A673 (cell line): Measurements from ENCODE around the gene ADPRH. TPM values are rescaled to one million over a fixed set of nuclear protein-coding genes. Genes with fewer than 3 reads are reported as not detected.

Experiments used
- BruUV-seq: library from RNA; stranded (reverse); fragments of 400-500 nt; replicated peaks from 2 replicates; lab custom pipeline; 2021; lab: Mats Ljungman, UMichigan
- CTCF ChIA-PET: fragments of 300-600 bp; sonication (Branson Sonifier 250); formaldehyde crosslinking; loops from one replicate; lab custom pipeline; 2022; ENCODE audit warnings: antibody characterized with exemption; lab: Charles Lee
- POLR2A ChIA-PET: fragments of 300-600 bp; sonication (Branson Sonifier 250); formaldehyde crosslinking; loops from one replicate; lab custom pipeline; 2022; ENCODE audit warnings: antibody characterized with exemption; ENCODE audit not compliant: low non-redundant PET; lab: Charles Lee
- DNase-seq: peaks from one replicate; pipeline ENCODE4 v3.0.0-alpha.2; 2015; ENCODE audit warnings: low spot score
- H3K27ac ChIP-seq: fragments of 200-600 bp; sonication (generic); 2 replicates; pipeline ENCODE4 v1.5.1; 2016; ENCODE audit warnings: mixed run types, low read depth, mild to moderate bottlenecking, mixed read lengths, antibody characterized with exemption, low read length; ENCODE audit not compliant: poor library complexity, severe bottlenecking
- H3K27me3 ChIP-seq: fragments of 200-600 bp; sonication (generic); replicated peaks from 2 replicates; pipeline ENCODE4 v1.6.1; 2017; ENCODE audit warnings: mixed run types, low read depth, mild to moderate bottlenecking, mixed read lengths, antibody characterized with exemption, low read length; ENCODE audit not compliant: insufficient read depth, poor library complexity
- H3K36me3 ChIP-seq: fragments of 200-600 bp; sonication (generic); 2 replicates; pipeline ENCODE4 v1.6.1; 2016; ENCODE audit warnings: mixed run types, mild to moderate bottlenecking, mixed read lengths, antibody characterized with exemption, low read length; ENCODE audit not compliant: insufficient read depth, poor library complexity, severe bottlenecking
- H3K4me1 ChIP-seq: fragments of 200-600 bp; sonication (generic); 2 replicates; pipeline ENCODE4 v1.6.1; 2017; ENCODE audit warnings: mixed run types, mild to moderate bottlenecking, mixed read lengths, antibody characterized with exemption, low read length; ENCODE audit not compliant: insufficient read depth, poor library complexity, severe bottlenecking
- H3K4me3 ChIP-seq: fragments of 200-600 bp; sonication (generic); 2 replicates; pipeline ENCODE4 v1.5.1; 2016; ENCODE audit warnings: low read depth, mixed run types, mild to moderate bottlenecking, mixed read lengths, low read length; ENCODE audit not compliant: poor library complexity, severe bottlenecking
- H3K9me3 ChIP-seq: fragments of 200-600 bp; sonication (generic); 2 replicates; pipeline ENCODE4 v1.6.1; 2016; ENCODE audit warnings: mixed run types, low read depth, mild to moderate bottlenecking, mixed read lengths, antibody characterized with exemption, low read length; ENCODE audit not compliant: poor library complexity, severe bottlenecking
- EZH2 ChIP-seq: fragments of 200-600 bp; sonication (generic); IDR thresholded peaks from 2 replicates; pipeline ENCODE4 v1.6.1; 2017; ENCODE audit warnings: borderline replicate concordance, low read depth, mild to moderate bottlenecking, mixed read lengths, antibody characterized with exemption, low read length; ENCODE audit not compliant: poor library complexity, severe bottlenecking
- intact Hi-C: fragments of 100-400 bp; cut with micrococcal nuclease; formaldehyde crosslinking; loops from one replicate; pipeline ENCODE4 v1.10.0; 2022; ENCODE audit not compliant: unreplicated experiment
- total RNA-seq: library from RNA; stranded (reverse); gene quantifications from 2 replicates; pipeline ENCODE4 v1.2.3, GENCODE V29; 2021
- TF ChIP-seq, protein P1 (sequence below): fragments of 300-800, 200-600 bp; sonication (generic); conservative IDR thresholded peaks from 2 replicates; pipeline ENCODE4 v1.5.1; 2017; ENCODE audit warnings: low read depth, mild to moderate bottlenecking, antibody characterized with exemption, low read length, moderate library complexity, mixed read lengths

Gene ADPRH
- total RNA-seq, 1 experiment from 2014 or later: 0.37 TPM

DNA sequence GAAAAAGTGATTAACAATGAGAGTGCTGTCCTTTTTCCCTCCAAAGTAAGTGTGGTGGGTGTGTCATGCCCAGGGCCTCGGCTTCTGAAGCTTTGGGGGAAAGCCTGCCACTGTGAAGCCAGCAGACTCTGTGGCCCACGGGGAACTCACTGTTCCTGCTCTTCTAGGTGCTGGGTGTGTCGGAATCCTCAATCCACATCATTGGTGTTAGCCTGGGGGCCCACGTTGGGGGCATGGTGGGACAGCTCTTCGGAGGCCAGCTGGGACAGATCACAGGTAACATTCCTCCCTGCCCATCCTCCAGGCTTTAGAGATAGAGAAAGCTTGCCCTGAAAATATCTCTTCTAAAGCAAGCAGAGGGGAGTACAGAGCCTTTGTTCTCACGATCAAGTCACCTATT is 30.0 kb downstream of the ADPRH start:
- Histone ChIP-seq H3K4me3 (no peak overlapping the region), H3K27ac (no peak overlapping the region), H3K27me3 (no peaks in the 10 kb centered on the region), H3K4me1 (peaks cover 5% of the 10 kb centered on the region), H3K36me3 (no peaks in the 10 kb centered on the region), H3K9me3 (no peaks in the 10 kb centered on the region)
- no TSS peak for BruUV-seq
- ChIA-PET POLR2A (no interaction called here), CTCF (no interaction called here)
- TF ChIP-seq EZH2: no peak
- TF ChIP-seq, protein P1, sequence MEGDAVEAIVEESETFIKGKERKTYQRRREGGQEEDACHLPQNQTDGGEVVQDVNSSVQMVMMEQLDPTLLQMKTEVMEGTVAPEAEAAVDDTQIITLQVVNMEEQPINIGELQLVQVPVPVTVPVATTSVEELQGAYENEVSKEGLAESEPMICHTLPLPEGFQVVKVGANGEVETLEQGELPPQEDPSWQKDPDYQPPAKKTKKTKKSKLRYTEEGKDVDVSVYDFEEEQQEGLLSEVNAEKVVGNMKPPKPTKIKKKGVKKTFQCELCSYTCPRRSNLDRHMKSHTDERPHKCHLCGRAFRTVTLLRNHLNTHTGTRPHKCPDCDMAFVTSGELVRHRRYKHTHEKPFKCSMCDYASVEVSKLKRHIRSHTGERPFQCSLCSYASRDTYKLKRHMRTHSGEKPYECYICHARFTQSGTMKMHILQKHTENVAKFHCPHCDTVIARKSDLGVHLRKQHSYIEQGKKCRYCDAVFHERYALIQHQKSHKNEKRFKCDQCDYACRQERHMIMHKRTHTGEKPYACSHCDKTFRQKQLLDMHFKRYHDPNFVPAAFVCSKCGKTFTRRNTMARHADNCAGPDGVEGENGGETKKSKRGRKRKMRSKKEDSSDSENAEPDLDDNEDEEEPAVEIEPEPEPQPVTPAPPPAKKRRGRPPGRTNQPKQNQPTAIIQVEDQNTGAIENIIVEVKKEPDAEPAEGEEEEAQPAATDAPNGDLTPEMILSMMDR: no peak
- intact Hi-C loops: no loop called here
- DNase-seq: no peak

DNA sequence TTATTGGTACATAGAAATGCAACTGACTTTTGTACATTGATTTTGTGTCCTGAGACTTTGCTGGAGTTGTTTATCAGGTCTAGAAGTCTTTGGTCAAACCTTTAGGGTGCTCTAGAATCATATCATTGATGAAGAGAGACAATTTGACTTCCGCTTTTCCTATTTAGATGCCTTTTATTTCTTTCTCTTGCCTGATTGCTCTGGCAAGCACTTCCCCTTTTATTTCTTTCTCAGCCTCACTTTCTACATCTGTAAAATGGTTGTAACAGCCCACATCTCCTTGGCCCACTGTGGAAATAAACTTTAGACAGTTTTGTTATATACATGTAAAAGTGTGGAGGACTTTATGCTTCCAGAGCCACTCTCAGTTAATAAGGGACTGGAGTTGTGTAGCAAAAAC is 32.4 kb downstream of the ADPRH start:
- H3K4me1 ChIP-seq: peaks cover 5% of the 10 kb centered on the region
- BruUV-seq: no TSS peak
- ChIA-PET POLR2A (no interaction called here), CTCF (no interaction called here)
- H3K27me3 ChIP-seq: no peaks in the 10 kb centered on the region
- H3K36me3 ChIP-seq: no peaks in the 10 kb centered on the region
- H3K9me3 ChIP-seq: no peaks in the 10 kb centered on the region
- H3K4me3 ChIP-seq: no peak overlapping the region
- no peak for DNase-seq
- TF ChIP-seq, protein P1: no peak
- TF ChIP-seq EZH2: no peak
- no peak overlapping the region for H3K27ac ChIP-seq
- intact Hi-C loops: no loop called here

DNA sequence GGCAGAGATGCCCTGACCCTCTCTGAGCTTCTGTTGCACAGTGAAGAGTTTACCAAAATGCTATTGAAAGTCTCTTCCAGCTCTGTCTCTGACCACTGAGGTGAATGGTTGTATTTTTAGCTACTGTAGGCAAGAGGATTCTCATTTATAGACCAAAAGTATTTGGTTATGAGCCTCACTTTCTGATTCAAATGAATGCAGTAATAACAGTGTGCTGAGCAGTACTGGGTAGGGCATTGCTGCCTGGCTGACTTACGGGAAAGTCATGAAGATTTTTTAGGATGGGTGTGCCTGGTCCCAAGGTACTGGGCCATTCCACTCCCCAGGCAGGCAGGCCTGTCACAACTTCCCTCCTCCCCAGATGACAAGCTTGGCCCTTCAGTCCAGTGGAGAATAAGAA is 33.9 kb downstream of the ADPRH start:
- no peak for DNase-seq
- BruUV-seq: no TSS peak

More for the DNA sequence above, 33.9 kb downstream of the ADPRH start:
- no peaks in the 10 kb centered on the region for H3K27me3 ChIP-seq
- TF ChIP-seq EZH2: no peak
- TF ChIP-seq, protein P1: no peak
- H3K27ac ChIP-seq: no peak overlapping the region
- peaks cover 5% of the 10 kb centered on the region for H3K4me1 ChIP-seq
- intact Hi-C loops: no loop called here
- CTCF ChIA-PET: no interaction called here
- no peaks in the 10 kb centered on the region for H3K9me3 ChIP-seq
- no peaks in the 10 kb centered on the region for H3K36me3 ChIP-seq
- no peak overlapping the region for H3K4me3 ChIP-seq
- POLR2A ChIA-PET: no interaction called here
